ENCODE data around the gene TBC1D1.

DNA sequence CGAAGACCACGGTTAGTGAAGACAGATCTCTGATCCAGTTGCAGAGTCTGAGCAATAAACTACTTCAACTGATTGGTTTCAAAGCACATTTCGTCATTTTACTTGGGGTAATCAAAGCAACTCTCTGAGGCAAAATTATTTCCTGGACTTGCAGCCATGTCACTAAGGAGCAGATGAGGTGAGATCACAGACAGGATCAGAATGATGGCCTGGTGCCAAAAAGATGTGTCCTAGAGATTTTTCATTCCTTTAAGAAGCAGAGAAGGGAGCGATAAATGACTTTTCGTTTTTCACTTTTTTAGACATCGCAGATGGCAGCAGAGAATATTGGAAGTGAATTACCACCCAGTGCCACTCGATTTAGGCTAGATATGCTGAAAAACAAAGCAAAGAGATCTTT, 153.2 kb downstream of the TBC1D1 start:
- TF ChIP-seq CTCF (IDR thresholded peaks at IDR 0.05 in 4 of 5, conservative IDR thresholded peaks at IDR 0.05 in 1 of 5) (no peak), POLR2A (IDR thresholded peaks at IDR 0.05) (no peak)
